Thyroid gland (tissue), 4 donors: Measurements from ENCODE around the gene PFDN1. TPM values are rescaled to one million over a fixed set of nuclear protein-coding genes. Genes with fewer than 3 reads are reported as not detected.

Source experiments
- DNase-seq, 2 donors: peaks; one replicate each; pipeline ENCODE4 v3.0.0-alpha.2; 2019
- H3K27ac ChIP-seq, 3 donors: fragments of 200-600 bp; sonication (generic); 1 replicate in 2 of 3; 2 replicates in 1 of 3; pipeline ENCODE4 v1.5.1; 2016 to 2019; ENCODE audit warnings: mild to moderate bottlenecking in 1 of 3, moderate library complexity in 1 of 3
- H3K27me3 ChIP-seq: fragments of 200-600 bp; sonication (generic); one replicate; pipeline ENCODE4 v1.5.1; 2019
- H3K36me3 ChIP-seq, 2 donors: fragments of 200-600 bp; sonication (generic); one replicate each; pipeline ENCODE4 v1.5.1; 2016 to 2019
- H3K4me1 ChIP-seq, 2 donors: fragments of 200-600 bp; sonication (generic); one replicate each; pipeline ENCODE4 v1.5.1; 2017 to 2019
- H3K4me3 ChIP-seq, 3 donors: fragments of 200-600 bp; sonication (generic); replicated peaks in 1 of 3; 1 replicate in 2 of 3; 2 replicates in 1 of 3; pipeline ENCODE4 v1.5.1; 2016; ENCODE audit warnings: mild to moderate bottlenecking in 1 of 3
- H3K9me3 ChIP-seq: fragments of 200-600 bp; sonication (generic); one replicate; pipeline ENCODE4 v1.5.1; 2017
- POLR2A ChIP-seq, 2 donors: fragments of 450-650 bp; IDR thresholded peaks; one replicate each; pipeline ENCODE4 v1.6.1; 2017; ENCODE audit warnings: antibody characterized with exemption in 2 of 2, mild to moderate bottlenecking in 2 of 2, moderate library complexity in 1 of 2
- WGBS, 2 donors: methylation state at CpG; one replicate each; pipeline ENCODE4 v1.1.5; 2017; 5-methylcytosine and 5-hydroxymethylcytosine counted together
- intact Hi-C: fragments of 100-400 bp; cut with DNase I; formaldehyde crosslinking; loops from one replicate; pipeline ENCODE4 v1.15.1; 2023
- total RNA-seq, 4 donors: library from RNA; depleted of rRNA; stranded (reverse); fragments of >200 nt; gene quantifications; one replicate each; pipeline ENCODE4 v1.2.3, GENCODE V29; 2016
- TF ChIP-seq, protein P1 (sequence below), 6 experiments: fragments of 200-600 bp in 3 of 6; fragments of 450-650 bp in 3 of 6; sonication (generic) in 3 of 6; IDR thresholded peaks; one replicate each; pipeline ENCODE4 v1.5.1; 2016 to 2019; ENCODE audit warnings: antibody characterized with exemption in 6 of 6, mild to moderate bottlenecking in 2 of 6, inconsistent platforms in 1 of 6, moderate library complexity in 1 of 6

Gene PFDN1
- total RNA-seq, 4 donors from 2014 or later = 58.2 to 106 (median 87.8) TPM

DNA sequence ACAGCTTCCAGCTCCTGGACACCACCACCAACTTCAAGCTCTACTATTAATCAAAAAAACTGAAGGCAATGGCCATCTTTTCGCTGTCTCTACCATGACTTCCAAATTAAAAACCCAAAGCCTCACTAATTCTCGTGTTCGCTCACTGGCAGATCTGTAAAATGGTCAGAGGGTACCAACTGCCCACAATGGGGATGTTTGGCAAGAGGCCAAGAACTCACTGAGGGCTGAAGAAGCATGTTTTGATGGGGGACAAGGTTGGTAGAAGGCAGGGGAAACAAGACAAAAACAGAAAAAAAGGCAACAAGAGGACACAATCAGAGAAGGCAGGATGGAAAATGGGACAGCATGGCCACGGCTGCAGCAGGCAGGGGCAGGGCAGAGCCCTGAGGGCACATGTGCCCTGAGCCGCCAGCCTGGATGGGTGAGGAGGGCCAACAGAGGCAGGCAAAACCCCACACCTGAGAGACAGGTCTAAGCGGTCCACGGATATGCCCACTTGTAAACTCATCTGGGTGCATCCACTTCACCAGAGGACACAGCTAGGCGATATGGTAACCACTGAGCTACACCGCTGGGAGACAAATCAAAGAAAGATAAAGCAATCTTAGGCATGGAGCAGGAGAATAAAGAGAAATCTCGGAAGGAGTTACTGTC is 50.3 kb downstream of the PFDN1 start:
- intact Hi-C loops = no loop called here
- 56 to 72% methylated on average over 10 of the region's 10 CpGs for WGBS, 2 donors
- peak; percentile 49 to 56 for DNase-seq
- no peaks in the 10 kb centered on the region for H3K27me3 ChIP-seq
- TF ChIP-seq, protein P1, sequence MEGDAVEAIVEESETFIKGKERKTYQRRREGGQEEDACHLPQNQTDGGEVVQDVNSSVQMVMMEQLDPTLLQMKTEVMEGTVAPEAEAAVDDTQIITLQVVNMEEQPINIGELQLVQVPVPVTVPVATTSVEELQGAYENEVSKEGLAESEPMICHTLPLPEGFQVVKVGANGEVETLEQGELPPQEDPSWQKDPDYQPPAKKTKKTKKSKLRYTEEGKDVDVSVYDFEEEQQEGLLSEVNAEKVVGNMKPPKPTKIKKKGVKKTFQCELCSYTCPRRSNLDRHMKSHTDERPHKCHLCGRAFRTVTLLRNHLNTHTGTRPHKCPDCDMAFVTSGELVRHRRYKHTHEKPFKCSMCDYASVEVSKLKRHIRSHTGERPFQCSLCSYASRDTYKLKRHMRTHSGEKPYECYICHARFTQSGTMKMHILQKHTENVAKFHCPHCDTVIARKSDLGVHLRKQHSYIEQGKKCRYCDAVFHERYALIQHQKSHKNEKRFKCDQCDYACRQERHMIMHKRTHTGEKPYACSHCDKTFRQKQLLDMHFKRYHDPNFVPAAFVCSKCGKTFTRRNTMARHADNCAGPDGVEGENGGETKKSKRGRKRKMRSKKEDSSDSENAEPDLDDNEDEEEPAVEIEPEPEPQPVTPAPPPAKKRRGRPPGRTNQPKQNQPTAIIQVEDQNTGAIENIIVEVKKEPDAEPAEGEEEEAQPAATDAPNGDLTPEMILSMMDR (IDR thresholded peaks at IDR 0.05) = no peak
- no peak for TF ChIP-seq POLR2A (IDR thresholded peaks at IDR 0.05)
- peak overlapping the region in 2 of 3 donors; percentile 9 to 41 for H3K27ac ChIP-seq
- H3K4me1 ChIP-seq = peaks cover 30 to 62% of the 10 kb centered on the region in 2 donors
- no peaks in the 10 kb centered on the region for H3K9me3 ChIP-seq
- H3K4me3 ChIP-seq = no peak overlapping the region
- H3K36me3 ChIP-seq = no peaks in the 10 kb centered on the region

DNA sequence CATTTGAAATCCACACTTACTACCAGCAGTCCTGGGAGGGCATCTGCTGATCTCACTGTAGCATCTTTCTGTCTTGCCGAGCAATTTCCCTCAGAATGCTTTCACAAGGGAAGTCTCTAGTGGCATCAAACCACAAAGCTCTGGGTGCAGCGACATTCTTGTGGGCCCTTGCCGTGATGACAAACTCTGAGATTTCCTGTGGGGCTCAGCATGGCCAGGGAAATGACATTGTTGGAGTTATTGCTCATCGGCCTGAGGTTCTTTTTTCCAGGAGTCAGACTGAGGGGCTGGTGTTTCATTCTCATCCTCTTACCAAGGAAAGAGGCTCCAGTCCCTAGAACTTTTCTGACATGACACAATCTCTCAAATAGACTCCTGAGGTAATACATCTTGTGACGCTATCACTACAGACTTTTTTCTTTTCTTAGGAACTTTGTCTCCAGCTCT is 51.4 kb downstream of the PFDN1 start:
- H3K4me1 ChIP-seq = peaks cover 30 to 65% of the 10 kb centered on the region in 2 donors
- H3K27ac ChIP-seq = peak overlapping the region in 1 of 3 donors; percentile 41
- WGBS, 2 donors = 67 to 69% methylated on average over 5 of the region's 5 CpGs
- H3K27me3 ChIP-seq = no peaks in the 10 kb centered on the region
- H3K36me3 ChIP-seq = no peaks in the 10 kb centered on the region
- no peak overlapping the region for H3K4me3 ChIP-seq
- no peak for DNase-seq
- TF ChIP-seq, protein P1 (IDR thresholded peaks at IDR 0.05) = no peak
- TF ChIP-seq POLR2A (IDR thresholded peaks at IDR 0.05) = no peak
- intact Hi-C loops = no loop called here
- H3K9me3 ChIP-seq = no peaks in the 10 kb centered on the region

DNA sequence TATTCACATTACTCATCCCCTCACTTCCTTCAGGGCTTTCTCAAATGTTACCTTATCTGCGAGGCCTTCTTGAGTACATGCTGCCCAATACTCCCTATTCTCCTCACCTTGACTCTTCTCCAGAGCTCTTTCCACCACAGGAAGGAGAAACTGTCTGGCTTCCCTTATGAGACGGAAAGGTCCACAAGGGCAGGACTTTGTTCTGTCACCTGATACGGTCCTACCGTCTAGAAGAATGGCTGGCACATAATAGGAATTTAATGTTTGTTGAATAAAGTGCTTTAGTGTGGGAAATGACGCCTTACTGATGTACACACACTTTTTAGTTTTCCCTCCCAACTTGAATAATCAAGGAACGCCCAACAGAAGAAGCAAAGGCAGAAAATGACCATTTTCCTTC is 52.5 kb downstream of the PFDN1 start:
- no peak overlapping the region for H3K4me3 ChIP-seq
- peak overlapping the region in 2 of 3 donors; percentile 19 to 34 for H3K27ac ChIP-seq
- DNase-seq = no peak
- WGBS, 2 donors = 80 to 84% methylated on average over 6 of the region's 6 CpGs
- H3K27me3 ChIP-seq = no peaks in the 10 kb centered on the region
- H3K36me3 ChIP-seq = no peaks in the 10 kb centered on the region
- peaks cover 25 to 63% of the 10 kb centered on the region in 2 donors for H3K4me1 ChIP-seq
- intact Hi-C loops = no loop called here
- no peaks in the 10 kb centered on the region for H3K9me3 ChIP-seq
- TF ChIP-seq, protein P1 (IDR thresholded peaks at IDR 0.05) = no peak
- TF ChIP-seq POLR2A (IDR thresholded peaks at IDR 0.05) = no peak

DNA sequence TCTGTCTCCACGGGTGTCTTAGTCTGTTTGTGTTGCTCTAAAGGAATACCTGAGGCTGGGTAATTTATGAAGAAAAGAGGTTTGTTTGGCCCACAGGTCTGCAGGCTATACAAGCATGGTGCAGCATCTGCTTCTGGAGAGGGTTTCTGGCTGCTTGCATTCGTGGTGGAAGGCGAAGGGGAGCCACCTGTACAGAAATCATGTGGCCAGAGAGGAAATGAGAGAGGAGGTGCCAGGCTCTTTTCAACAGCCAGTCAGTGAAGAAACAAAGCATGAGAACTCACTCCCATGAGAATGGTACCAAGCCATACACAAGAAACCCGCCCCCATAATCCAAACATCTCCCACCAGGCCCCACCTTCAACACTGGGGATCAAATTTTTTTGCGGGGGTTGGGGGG is 53.4 kb downstream of the PFDN1 start:
- WGBS, 2 donors = 87 to 89% methylated on average over 5 of the region's 5 CpGs
- TF ChIP-seq, protein P1 (IDR thresholded peaks at IDR 0.05) = no peak
- no peak for TF ChIP-seq POLR2A (IDR thresholded peaks at IDR 0.05)
- H3K27me3 ChIP-seq = no peaks in the 10 kb centered on the region
- peak overlapping the region in 1 of 3 donors; percentile 19 for H3K27ac ChIP-seq
- DNase-seq = no peak
- peaks cover 21 to 62% of the 10 kb centered on the region in 2 donors for H3K4me1 ChIP-seq
- intact Hi-C loops = loop anchor here (5.0 to 10.0 kb wide), 2 partner anchors 38 to 445 kb away; partner anchors contain the start of genes HARS1 and HARS2
- H3K4me3 ChIP-seq = no peak overlapping the region
- H3K9me3 ChIP-seq = no peaks in the 10 kb centered on the region
- no peaks in the 10 kb centered on the region for H3K36me3 ChIP-seq

DNA sequence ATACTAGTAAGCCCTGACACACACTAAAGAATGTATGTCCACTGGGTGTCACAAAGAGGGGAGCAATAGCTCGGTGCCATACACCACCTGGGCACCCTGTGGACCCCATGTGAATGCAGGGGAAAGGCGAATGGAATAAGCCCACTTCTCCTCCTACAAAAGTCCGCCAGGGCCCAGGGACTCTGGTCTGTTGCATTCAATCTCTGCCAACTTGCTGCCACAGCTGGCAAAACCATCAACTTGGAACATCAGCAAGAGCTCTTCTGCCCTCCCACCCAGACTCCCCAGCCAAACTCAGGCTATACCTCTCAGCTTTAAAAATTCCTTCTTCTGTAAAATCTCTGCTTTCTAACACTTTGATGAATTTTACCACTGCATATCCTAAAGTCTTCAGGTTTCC is 54.5 kb downstream of the PFDN1 start:
- Histone ChIP-seq H3K4me1 (peaks cover 19 to 62% of the 10 kb centered on the region in 2 donors), H3K36me3 (no peaks in the 10 kb centered on the region), H3K27me3 (no peaks in the 10 kb centered on the region), H3K9me3 (no peaks in the 10 kb centered on the region), H3K4me3 (no peak overlapping the region), H3K27ac (no peak overlapping the region)
- TF ChIP-seq, protein P1 (IDR thresholded peaks at IDR 0.05) = no peak
- no peak for TF ChIP-seq POLR2A (IDR thresholded peaks at IDR 0.05)
- WGBS, 2 donors = 71 to 80% methylated on average over 3 of the region's 3 CpGs
- no peak for DNase-seq
- intact Hi-C loops = loop anchor here (5.0 to 10.0 kb wide), 2 partner anchors 39 to 446 kb away; partner anchors contain the start of genes HARS1 and HARS2
